ENCODE data around the gene BOLA1. TPM values are rescaled to one million over a fixed set of nuclear protein-coding genes. Genes with fewer than 3 reads are reported as not detected.
A peak's percentile ranks its signal among the peaks of the same experiment; 100 is the strongest.
"Not testable (repeated sequence)": the region's sequence is repeated elsewhere in the genome, so short reads cannot be mapped to it uniquely, and the experiment has no call there.

The BOLA1 gene
- total RNA-seq, 2 experiments from 2014 or later: 27.9 to 29.6 TPM

- ChIA-PET POLR2A (no interaction called here), CTCF (no interaction called here)
- H3K9me3 Mint-ChIP-seq: no peaks in the 10 kb centered on the region
- no peak overlapping the region for H3K4me3 Mint-ChIP-seq
- H3K4me1 Mint-ChIP-seq (ENCODE audit: low read depth): peaks cover 23% of the 10 kb centered on the region
- no peaks in the 10 kb centered on the region for H3K36me3 Mint-ChIP-seq
- peak; percentile 26 for DNase-seq
- intact Hi-C loops (cut with micrococcal nuclease): no loop called here
- H3K27me3 Mint-ChIP-seq: no peaks in the 10 kb centered on the region
- H3K27ac Mint-ChIP-seq: peak overlapping the region; percentile 81
Measured at GRCh38 chr1:149879556-149879955, 19.8 kb upstream of the BOLA1 start.

GRCh38 chr1:149881876-149882275 is 17.5 kb upstream of the BOLA1 start:
- intact Hi-C loops (cut with micrococcal nuclease): loop anchor here (10.0 kb wide), 1 partner anchor 683 kb away; no protein-coding TSS in a partner anchor
- Mint-ChIP-seq H3K4me3 (no peak overlapping the region), H3K9me3 (no peaks in the 10 kb centered on the region), H3K4me1 (ENCODE audit: low read depth) (peaks cover 23% of the 10 kb centered on the region), H3K27ac (peak overlapping the region; percentile 4), H3K27me3 (no peaks in the 10 kb centered on the region), H3K36me3 (no peaks in the 10 kb centered on the region)
- ChIA-PET POLR2A (no interaction called here), CTCF (interaction anchor here (0.8 to 0.9 kb wide), 2 partner anchors 81 to 305 kb away, joined by 3 to 4 read pairs; no protein-coding TSS in a partner anchor)
- no peak for DNase-seq

DNA sequence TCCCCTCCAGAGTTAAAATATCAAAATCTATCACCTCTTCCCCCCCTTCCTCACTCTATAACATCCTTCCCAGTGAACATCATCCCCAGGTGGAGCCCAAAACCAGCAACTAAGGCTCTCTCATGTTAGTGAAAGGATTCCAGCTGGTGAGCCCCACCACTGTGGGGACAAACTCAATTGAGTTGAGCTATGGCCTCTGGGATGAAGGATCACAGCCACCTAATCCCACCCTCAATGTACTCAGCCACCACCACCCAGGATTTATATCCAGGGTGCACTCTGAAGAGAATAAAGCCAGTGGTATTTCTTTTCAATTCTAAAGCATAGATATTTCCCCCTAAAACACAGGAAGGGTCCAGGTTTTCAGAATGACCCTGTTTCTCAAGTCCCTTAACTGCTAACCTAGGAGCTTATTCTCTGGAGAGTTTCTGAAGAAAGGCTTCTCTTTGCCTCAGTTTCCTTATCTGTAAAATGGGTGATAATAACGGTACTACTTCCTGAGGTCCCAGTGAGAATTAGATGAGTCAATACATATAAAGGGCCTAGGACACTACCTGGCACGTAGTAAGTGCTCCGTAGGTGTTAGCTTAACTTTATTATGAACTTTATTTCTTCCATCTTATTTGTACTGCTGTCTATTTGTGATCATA is 15.6 kb upstream of the BOLA1 start:
- Mint-ChIP-seq H3K36me3 (no peaks in the 10 kb centered on the region), H3K27ac (no peak overlapping the region), H3K27me3 (no peaks in the 10 kb centered on the region), H3K9me3 (no peaks in the 10 kb centered on the region), H3K4me1 (ENCODE audit: low read depth) (peaks cover 24% of the 10 kb centered on the region), H3K4me3 (no peak overlapping the region)
- DNase-seq: no peak
- intact Hi-C loops (cut with micrococcal nuclease): loop anchor here (10.0 kb wide), 1 partner anchor 681 kb away; no protein-coding TSS in a partner anchor
- POLR2A ChIA-PET: interaction anchor here (5.3 to 6.6 kb wide), 2 partner anchors 39 to 126 kb away, joined by 57 to 118 read pairs; partner anchors contain the start of gene OTUD7B
- CTCF ChIA-PET: interaction anchor here (0.6 to 1.1 kb wide), 4 partner anchors 30 to 304 kb away, joined by 3 to 4 read pairs (median 4); no protein-coding TSS in a partner anchor

DNA sequence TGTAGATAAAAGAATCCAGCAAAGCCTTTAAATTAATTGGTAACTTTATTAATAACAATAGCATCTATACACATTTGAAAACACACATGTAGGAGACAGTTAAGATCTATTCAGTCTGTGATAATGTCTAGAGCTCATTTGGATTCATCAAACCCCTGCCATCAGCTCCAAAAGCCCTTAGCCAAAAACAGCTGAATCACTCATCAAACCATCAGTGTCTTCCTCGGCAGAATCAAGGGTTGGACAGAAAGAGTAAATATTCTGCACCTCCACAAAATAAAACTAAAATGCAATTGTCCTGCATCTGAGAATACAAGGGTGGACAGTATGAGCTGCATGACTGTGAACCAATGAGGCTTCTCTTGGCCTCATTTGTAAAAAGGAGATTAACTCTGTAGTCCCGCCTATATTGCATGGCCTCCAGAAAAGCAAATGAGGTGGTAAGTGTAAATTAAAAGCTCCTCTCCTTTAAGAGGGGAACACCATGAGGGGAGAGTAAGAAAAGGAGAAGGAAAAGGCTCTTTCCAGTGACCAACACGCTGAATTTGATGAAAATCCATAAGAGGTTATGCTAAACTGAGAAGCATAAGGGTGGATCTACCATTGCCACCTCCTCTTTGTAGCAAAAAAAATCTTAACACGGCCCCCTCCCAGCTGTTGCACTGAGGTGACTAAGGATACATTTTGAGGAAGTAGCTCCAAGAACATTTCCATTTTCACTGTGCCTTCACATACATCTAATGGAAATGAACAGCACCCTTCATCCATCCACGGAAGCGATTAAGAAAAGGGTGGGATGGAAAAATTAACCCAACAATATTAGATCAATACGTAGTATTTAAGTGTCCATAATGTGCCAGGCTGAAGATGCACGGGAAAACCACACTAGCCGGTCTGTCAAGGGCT is 14.7 kb upstream of the BOLA1 start:
- H3K27ac Mint-ChIP-seq: no peak overlapping the region
- intact Hi-C loops (cut with micrococcal nuclease): loop anchor here (10.0 kb wide), 1 partner anchor 680 kb away; no protein-coding TSS in a partner anchor
- DNase-seq: peak; percentile 56
- H3K36me3 Mint-ChIP-seq: no peaks in the 10 kb centered on the region
- H3K4me3 Mint-ChIP-seq: no peak overlapping the region
- CTCF ChIA-PET: interaction anchor here (0.6 to 1.2 kb wide), 5 partner anchors 41 to 303 kb away, joined by 3 to 4 read pairs (median 3); no protein-coding TSS in a partner anchor
- H3K9me3 Mint-ChIP-seq: no peaks in the 10 kb centered on the region
- peaks cover 18% of the 10 kb centered on the region for H3K4me1 Mint-ChIP-seq (ENCODE audit: low read depth)
- POLR2A ChIA-PET: interaction anchor here (0.8 to 6.6 kb wide), 9 partner anchors 9 to 745 kb away, joined by 3 to 118 read pairs (median 6); partner anchors contain the start of genes ENSA, MTMR11, OTUD7B and SF3B4
- H3K27me3 Mint-ChIP-seq: no peaks in the 10 kb centered on the region

GRCh38 chr1:149885339-149886120 is 13.8 kb upstream of the BOLA1 start:
- Mint-ChIP-seq H3K9me3 (no peaks in the 10 kb centered on the region), H3K4me3 (no peak overlapping the region), H3K36me3 (no peaks in the 10 kb centered on the region), H3K4me1 (ENCODE audit: low read depth) (peaks cover 11% of the 10 kb centered on the region), H3K27me3 (no peaks in the 10 kb centered on the region), H3K27ac (no peak overlapping the region)
- peak; percentile 86 for DNase-seq
- CTCF ChIA-PET: interaction anchor here (1.0 to 1.2 kb wide), 3 partner anchors 40 to 165 kb away, joined by 3 read pairs; no protein-coding TSS in a partner anchor
- POLR2A ChIA-PET: interaction anchor here (0.7 to 6.6 kb wide), 16 partner anchors 8 to 744 kb away, joined by 3 to 118 read pairs (median 7); partner anchors contain the start of genes ENSA, OTUD7B, PLEKHO1 and SF3B4
- intact Hi-C loops (cut with micrococcal nuclease): loop anchor here (10.0 kb wide), 1 partner anchor 679 kb away; no protein-coding TSS in a partner anchor

- peaks cover 11% of the 10 kb centered on the region for H3K4me1 Mint-ChIP-seq (ENCODE audit: low read depth)
- H3K27me3 Mint-ChIP-seq, H3K9me3 Mint-ChIP-seq, DNase-seq, H3K4me3 Mint-ChIP-seq, H3K27ac Mint-ChIP-seq, H3K36me3 Mint-ChIP-seq: not testable (repeated sequence)
- intact Hi-C loops (cut with micrococcal nuclease): loop anchor here (10.0 kb wide), 1 partner anchor 679 kb away; no protein-coding TSS in a partner anchor
- ChIA-PET CTCF (interaction anchor here (1.0 kb wide), 1 partner anchor 40 kb away, joined by 3 read pairs; no protein-coding TSS in a partner anchor), POLR2A (interaction anchor here (0.7 to 6.6 kb wide), 14 partner anchors 9 to 409 kb away, joined by 3 to 118 read pairs (median 13); partner anchors contain the start of genes BOLA1, OTUD7B, PLEKHO1 and SF3B4)
Measured at GRCh38 chr1:149886121-149886395, 13.3 kb upstream of the BOLA1 start.

- no peaks in the 10 kb centered on the region for H3K27me3 Mint-ChIP-seq
- H3K36me3 Mint-ChIP-seq: no peaks in the 10 kb centered on the region
- peak; percentile 91 for DNase-seq
- no peak overlapping the region for H3K4me3 Mint-ChIP-seq
- intact Hi-C loops (cut with micrococcal nuclease): loop anchor here (10.0 kb wide), 1 partner anchor 678 kb away; no protein-coding TSS in a partner anchor
- POLR2A ChIA-PET: interaction anchor here (0.7 to 6.6 kb wide), 23 partner anchors 9 to 409 kb away, joined by 3 to 118 read pairs (median 7); partner anchors contain the start of genes BOLA1, OTUD7B, PLEKHO1 and SF3B4
- no peaks in the 10 kb centered on the region for H3K9me3 Mint-ChIP-seq
- H3K27ac Mint-ChIP-seq: no peak overlapping the region
- H3K4me1 Mint-ChIP-seq (ENCODE audit: low read depth): peaks cover 10% of the 10 kb centered on the region
- CTCF ChIA-PET: interaction anchor here (0.9 to 1.0 kb wide), 2 partner anchors 41 to 369 kb away, joined by 3 read pairs; no protein-coding TSS in a partner anchor
Measured at GRCh38 chr1:149886396-149887195, 12.8 kb upstream of the BOLA1 start.

DNA sequence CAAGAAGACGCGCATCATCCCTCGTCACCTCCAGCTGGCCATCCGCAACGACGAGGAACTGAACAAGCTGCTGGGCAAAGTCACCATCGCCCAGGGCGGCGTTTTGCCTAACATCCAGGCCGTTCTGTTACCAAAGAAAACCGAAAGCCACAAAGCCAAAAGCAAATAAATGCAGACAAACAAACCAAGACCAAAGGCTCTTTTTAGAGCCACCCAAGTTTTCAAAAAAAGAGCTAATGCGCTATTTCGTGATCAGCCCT is 12.2 kb upstream of the BOLA1 start:
- intact Hi-C loops (cut with micrococcal nuclease): loop anchor here (10.0 kb wide), 1 partner anchor 678 kb away; no protein-coding TSS in a partner anchor
- POLR2A ChIA-PET: interaction anchor here (0.8 to 6.6 kb wide), 23 partner anchors 9 to 347 kb away, joined by 3 to 118 read pairs (median 7); partner anchors contain the start of genes BOLA1, OTUD7B, PLEKHO1 and SF3B4
- H3K9me3 Mint-ChIP-seq; H3K4me3 Mint-ChIP-seq; H3K4me1 Mint-ChIP-seq (ENCODE audit: low read depth); H3K27me3 Mint-ChIP-seq; H3K36me3 Mint-ChIP-seq; H3K27ac Mint-ChIP-seq; DNase-seq: not testable (repeated sequence)
- CTCF ChIA-PET: interaction anchor here (0.9 to 2.5 kb wide), 2 partner anchors 121 to 369 kb away, joined by 3 to 8 read pairs; no protein-coding TSS in a partner anchor

DNA sequence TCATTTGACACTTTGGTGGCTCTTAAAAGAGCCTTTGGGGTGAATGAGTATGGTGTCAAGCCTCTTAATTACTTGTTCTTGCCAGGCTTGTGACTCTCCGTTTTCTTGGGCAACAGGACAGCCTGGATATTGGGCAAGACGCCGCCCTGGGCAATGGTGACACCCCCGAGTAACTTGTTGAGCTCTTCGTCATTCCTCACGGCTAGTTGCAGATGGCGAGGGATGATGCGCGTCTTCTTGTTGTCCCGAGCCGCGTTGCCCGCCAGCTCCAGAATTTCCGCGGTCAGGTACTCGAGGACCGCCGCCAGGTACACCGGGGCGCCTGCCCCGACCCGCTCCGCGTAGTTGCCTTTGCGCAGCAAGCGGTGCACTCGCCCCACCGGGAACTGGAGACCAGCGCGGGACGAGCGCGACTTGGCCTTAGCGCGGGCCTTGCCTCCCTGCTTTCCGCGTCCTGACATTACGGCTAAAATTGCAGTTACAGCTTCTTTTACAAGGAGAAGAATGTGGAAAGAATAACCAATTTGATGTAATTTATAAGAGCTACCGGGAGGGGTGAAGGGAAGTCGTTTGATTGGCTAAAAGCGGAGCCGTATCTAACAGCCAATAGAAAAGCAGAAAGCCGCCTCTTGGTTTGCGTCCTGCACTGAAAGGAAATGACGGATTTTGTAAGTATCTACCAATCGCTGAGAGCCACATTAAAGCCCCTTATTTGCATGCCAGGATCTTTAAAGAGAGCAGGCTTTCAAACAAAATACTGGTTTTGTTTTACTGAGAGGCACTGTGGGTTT is 11.7 kb upstream of the BOLA1 start:
- Mint-ChIP-seq H3K4me1 (ENCODE audit: low read depth) (peaks cover 2% of the 10 kb centered on the region), H3K27me3 (no peaks in the 10 kb centered on the region), H3K4me3 (no peak overlapping the region), H3K27ac (no peak overlapping the region), H3K36me3 (no peaks in the 10 kb centered on the region), H3K9me3 (no peaks in the 10 kb centered on the region)
- intact Hi-C loops (cut with micrococcal nuclease): loop anchor here (1.0 to 10.0 kb wide), 3 partner anchors 40 to 677 kb away; partner anchors contain the start of gene SF3B4
- POLR2A ChIA-PET: interaction anchor here (0.6 to 6.6 kb wide), 25 partner anchors 10 to 347 kb away, joined by 3 to 118 read pairs (median 6); partner anchors contain the start of genes BOLA1, OTUD7B, PLEKHO1 and SF3B4
- CTCF ChIA-PET: interaction anchor here (0.6 to 2.5 kb wide), 13 partner anchors 18 to 368 kb away, joined by 3 to 19 read pairs (median 4); partner anchors contain the start of gene SF3B4
- DNase-seq: peak; percentile 82

All from activated CD4-positive, alpha-beta memory T cell treated with anti-CD3 and anti-CD28 coated beads for 36 hours (primary cell).